CD14-positive monocyte (primary cell): ENCODE data around the gene IQGAP2. TPM values are rescaled to one million over a fixed set of nuclear protein-coding genes. Genes with fewer than 3 reads are reported as not detected.

Experiments
- DNase-seq, 3 donors: peaks; one replicate each; pipeline ENCODE4 v3.0.0-alpha.2; 2011 to 2022
- H2AFZ ChIP-seq: 2 replicates; pipeline ENCODE4 v1.6.0; 2012; ENCODE audit warnings: mild to moderate bottlenecking, low read depth, low read length, inconsistent platforms; ENCODE audit not compliant: insufficient read depth, poor library complexity, severe bottlenecking
- H3K27ac ChIP-seq, 2 donors: 1 replicate in 1 of 2; 2 replicates in 1 of 2; pipeline ENCODE4 v1.5.1; 2012 to 2013; ENCODE audit warnings: low read length in 2 of 2, control low read depth in 1 of 2, inconsistent platforms in 1 of 2, low read depth in 1 of 2, mild to moderate bottlenecking in 1 of 2
- H3K27me3 ChIP-seq, 2 donors: one replicate each; pipeline versions ENCODE4 v1.6.0 to v1.6.1; 2011 to 2013; ENCODE audit warnings: low read length in 2 of 2; ENCODE audit not compliant: control insufficient read depth in 2 of 2, insufficient read depth in 2 of 2
- H3K36me3 ChIP-seq, 2 donors: replicated peaks in 1 of 2; 1 replicate in 1 of 2; 2 replicates in 1 of 2; pipeline versions ENCODE4 v1.5.1 to v1.6.1; 2012 to 2013; ENCODE audit warnings: low read length in 2 of 2, control low read depth in 1 of 2, inconsistent platforms in 1 of 2, mild to moderate bottlenecking in 1 of 2; ENCODE audit not compliant: insufficient read depth in 2 of 2, control insufficient read depth in 1 of 2
- H3K4me1 ChIP-seq, 2 donors: 1 replicate in 1 of 2; 2 replicates in 1 of 2; pipeline versions ENCODE4 v1.5.1 to v1.6.1; 2012 to 2013; ENCODE audit warnings: low read length in 2 of 2, control low read depth in 1 of 2, inconsistent platforms in 1 of 2, mild to moderate bottlenecking in 1 of 2, moderate library complexity in 1 of 2; ENCODE audit not compliant: insufficient read depth in 2 of 2, control insufficient read depth in 1 of 2
- H3K4me2 ChIP-seq: replicated peaks from 2 replicates; pipeline ENCODE3; 2012; ENCODE audit warnings: low read length, moderate library complexity, mild to moderate bottlenecking; ENCODE audit not compliant: poor library complexity, severe bottlenecking; ENCODE audit errors: extremely low read depth
- H3K4me3 ChIP-seq, 3 experiments: fragments of 200-600 bp in 1 of 3; sonication (generic) in 1 of 3; replicated peaks in 1 of 3; 1 replicate in 2 of 3; 2 replicates in 1 of 3; pipeline ENCODE4 v1.5.1; 2011 to 2013; ENCODE audit warnings: low read length in 3 of 3, mild to moderate bottlenecking in 3 of 3, control low read depth in 2 of 3, low read depth in 2 of 3, inconsistent platforms in 1 of 3, moderate library complexity in 1 of 3
- H3K79me2 ChIP-seq: 2 replicates; pipeline ENCODE4 v1.6.0; 2012; ENCODE audit warnings: mild to moderate bottlenecking, control low read depth, inconsistent platforms, low read length, moderate library complexity; ENCODE audit not compliant: insufficient read depth
- H3K9ac ChIP-seq: 2 replicates; pipeline ENCODE4 v1.6.0; 2017; ENCODE audit warnings: low read length, mild to moderate bottlenecking; ENCODE audit not compliant: insufficient read depth, poor library complexity, severe bottlenecking
- H3K9me3 ChIP-seq, 2 donors: replicated peaks in 1 of 2; 1 replicate in 1 of 2; 2 replicates in 1 of 2; pipeline versions ENCODE4 v1.5.1 to v1.6.1; 2012 to 2013; ENCODE audit warnings: low read length in 2 of 2, control low read depth in 1 of 2; ENCODE audit not compliant: control insufficient read depth in 1 of 2, insufficient read depth in 1 of 2
- H4K20me1 ChIP-seq: 2 replicates; pipeline ENCODE4 v1.6.0; 2012; ENCODE audit warnings: mild to moderate bottlenecking, low read length, control low read depth, moderate library complexity; ENCODE audit not compliant: insufficient read depth
- H3K27ac Mint-ChIP-seq, 7 donors: one replicate each; pipeline ENCODE4 v1.8.0; 2020; ENCODE audit warnings: mild to moderate bottlenecking in 7 of 7, mixed read lengths in 7 of 7, moderate library complexity in 6 of 7, inconsistent platforms in 2 of 7
- H3K27me3 Mint-ChIP-seq, 3 donors: one replicate each; pipeline ENCODE4 v1.8.0; 2021 to 2022; ENCODE audit warnings: low read depth in 3 of 3, mild to moderate bottlenecking in 3 of 3, mixed read lengths in 3 of 3, moderate library complexity in 3 of 3, inconsistent platforms in 1 of 3
- H3K36me3 Mint-ChIP-seq, 2 donors: one replicate each; pipeline ENCODE4 v1.8.0; 2020; ENCODE audit warnings: mixed read lengths in 2 of 2, inconsistent platforms in 1 of 2, mild to moderate bottlenecking in 1 of 2
- H3K4me1 Mint-ChIP-seq: one replicate; pipeline ENCODE4 v1.8.0; 2020; ENCODE audit warnings: mild to moderate bottlenecking, mixed read lengths
- H3K4me3 Mint-ChIP-seq, 2 donors: one replicate each; pipeline ENCODE4 v1.8.0; 2020; ENCODE audit warnings: mild to moderate bottlenecking in 2 of 2, mixed read lengths in 2 of 2, moderate library complexity in 1 of 2
- H3K9me3 Mint-ChIP-seq, 7 donors: one replicate each; pipeline ENCODE4 v1.8.0; 2020 to 2022; ENCODE audit warnings: mixed read lengths in 7 of 7, mild to moderate bottlenecking in 6 of 7, moderate library complexity in 6 of 7, inconsistent platforms in 2 of 7
- WGBS: methylation state at CpG from one replicate; pipeline ENCODE4 v1.1.5; 2013; ENCODE audit warnings: missing lambda C conversion rate; ENCODE audit not compliant: insufficient coverage; 5-methylcytosine and 5-hydroxymethylcytosine counted together
- intact Hi-C, 2 donors: fragments of 100-400 bp; cut with micrococcal nuclease; formaldehyde crosslinking; loops; one replicate each; pipeline versions ENCODE4 v1.15.0 to v1.15.1; 2023
- polyA plus RNA-seq, 3 donors: library from polyadenylated mRNA; depleted of rRNA in 1 of 3; unstranded in 2 of 3; stranded (reverse) in 1 of 3; fragments of 300-500 nt in 2 of 3; fragments of >200 nt in 1 of 3; fragmentation: Illumina TruSeq in 2 of 3; gene quantifications; 1 replicate in 2 of 3; 2 replicates in 1 of 3; pipeline ENCODE4 v1.2.3, GENCODE V29; 2012 to 2021
- TF ChIP-seq, protein P1 (sequence below): fragments of 200-600 bp; IDR thresholded peaks from one replicate; pipeline ENCODE4 v1.8.0; 2022; ENCODE audit warnings: antibody characterized with exemption, mild to moderate bottlenecking

Gene IQGAP2
- polyA plus RNA-seq, 3 donors: 21.4 to 50.9 (median 35.4) TPM

- no CpG with 5 or more reads among the region's 3 CpGs for WGBS
These were observed 289.6 kb downstream of the IQGAP2 start for GRCh38 chr5:76692651-76693050.

GRCh38 chr5:76693141-76693540 is 290.1 kb downstream of the IQGAP2 start:
- Histone ChIP-seq H3K9ac (no peak overlapping the region), H3K27ac (no peak overlapping the region), H3K4me2 (no peak overlapping the region), H4K20me1 (no peaks in the 10 kb centered on the region), H3K36me3 (peaks cover 91 to 98% of the 10 kb centered on the region in 2 donors), H3K4me3 (no peak overlapping the region), H3K9me3 (no peaks in the 10 kb centered on the region), H3K79me2 (no peaks in the 10 kb centered on the region), H3K4me1 (no peaks in the 10 kb centered on the region), H2AFZ (no peak overlapping the region), H3K27me3 (no peaks in the 10 kb centered on the region)
- H3K4me3 Mint-ChIP-seq: no peak overlapping the region
- intact Hi-C loops: no loop called here
- DNase-seq: no peak
- WGBS: 100% methylated on average over 1 of the region's 3 CpGs
- no peaks in the 10 kb centered on the region for H3K27me3 Mint-ChIP-seq
- peaks cover 2% of the 10 kb centered on the region for H3K4me1 Mint-ChIP-seq
- H3K36me3 Mint-ChIP-seq: peaks cover 66 to 80% of the 10 kb centered on the region in 2 donors
- TF ChIP-seq, protein P1, sequence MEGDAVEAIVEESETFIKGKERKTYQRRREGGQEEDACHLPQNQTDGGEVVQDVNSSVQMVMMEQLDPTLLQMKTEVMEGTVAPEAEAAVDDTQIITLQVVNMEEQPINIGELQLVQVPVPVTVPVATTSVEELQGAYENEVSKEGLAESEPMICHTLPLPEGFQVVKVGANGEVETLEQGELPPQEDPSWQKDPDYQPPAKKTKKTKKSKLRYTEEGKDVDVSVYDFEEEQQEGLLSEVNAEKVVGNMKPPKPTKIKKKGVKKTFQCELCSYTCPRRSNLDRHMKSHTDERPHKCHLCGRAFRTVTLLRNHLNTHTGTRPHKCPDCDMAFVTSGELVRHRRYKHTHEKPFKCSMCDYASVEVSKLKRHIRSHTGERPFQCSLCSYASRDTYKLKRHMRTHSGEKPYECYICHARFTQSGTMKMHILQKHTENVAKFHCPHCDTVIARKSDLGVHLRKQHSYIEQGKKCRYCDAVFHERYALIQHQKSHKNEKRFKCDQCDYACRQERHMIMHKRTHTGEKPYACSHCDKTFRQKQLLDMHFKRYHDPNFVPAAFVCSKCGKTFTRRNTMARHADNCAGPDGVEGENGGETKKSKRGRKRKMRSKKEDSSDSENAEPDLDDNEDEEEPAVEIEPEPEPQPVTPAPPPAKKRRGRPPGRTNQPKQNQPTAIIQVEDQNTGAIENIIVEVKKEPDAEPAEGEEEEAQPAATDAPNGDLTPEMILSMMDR: no peak
- no peaks in the 10 kb centered on the region for H3K9me3 Mint-ChIP-seq
- H3K27ac Mint-ChIP-seq: no peak overlapping the region

More at GRCh38 chr5:76692651-76693050, 289.6 kb downstream of the IQGAP2 start:
- no peaks in the 10 kb centered on the region for H3K27me3 ChIP-seq
- peaks cover 65 to 80% of the 10 kb centered on the region in 2 donors for H3K36me3 Mint-ChIP-seq
- no peaks in the 10 kb centered on the region for H3K9me3 ChIP-seq
- H3K4me1 Mint-ChIP-seq: peaks cover 2% of the 10 kb centered on the region
- H3K27ac Mint-ChIP-seq: peak overlapping the region in 1 of 7 donors; percentile 1
- no peaks in the 10 kb centered on the region for H3K4me1 ChIP-seq
- H2AFZ ChIP-seq: no peak overlapping the region
- H3K9me3 Mint-ChIP-seq: no peaks in the 10 kb centered on the region
- H3K4me3 Mint-ChIP-seq: no peak overlapping the region
- H3K27me3 Mint-ChIP-seq: no peaks in the 10 kb centered on the region
- no peak for DNase-seq
- no peaks in the 10 kb centered on the region for H4K20me1 ChIP-seq
- intact Hi-C loops: no loop called here
- H3K79me2 ChIP-seq: no peaks in the 10 kb centered on the region
- H3K4me2 ChIP-seq: no peak overlapping the region
- no peak overlapping the region for H3K4me3 ChIP-seq
- H3K36me3 ChIP-seq: peaks cover 90 to 98% of the 10 kb centered on the region in 2 donors
- no peak overlapping the region for H3K9ac ChIP-seq
- TF ChIP-seq, protein P1: no peak
- H3K27ac ChIP-seq: no peak overlapping the region
